SK-N-DZ (cell line): ENCODE results near the gene PCNX2.

Experiments
- DNase-seq: peaks from one replicate; pipeline ENCODE4 v3.0.0-alpha.2; 2015; ENCODE audit warnings: low spot score

The PCNX2 gene

GRCh38 chr1:232962761-232963745 lies 332.5 kb downstream of the PCNX2 start:
- no peak for DNase-seq

- DNase-seq = no peak
Measured at GRCh38 chr1:232958067-232958466, 337.5 kb downstream of the PCNX2 start.

- no peak for DNase-seq
Measured at GRCh38 chr1:232956081-232956480, 339.4 kb downstream of the PCNX2 start.

- DNase-seq = no peak
Measured at GRCh38 chr1:232954594-232955365, 340.7 kb downstream of the PCNX2 start.

- DNase-seq = peak; percentile 82
Measured at GRCh38 chr1:232952514-232953499, 342.7 kb downstream of the PCNX2 start.

- DNase-seq = no peak
Measured at GRCh38 chr1:232951605-232952004, 343.9 kb downstream of the PCNX2 start.

- DNase-seq = peak; percentile 26
Measured at GRCh38 chr1:232951180-232951579, 344.3 kb downstream of the PCNX2 start.

GRCh38 chr1:232950197-232951176 lies 345.0 kb downstream of the PCNX2 start, which contains the start of gene NTPCR:
NTPCR (plus strand) TSS chr1:232950611; CDS start chr1:232950711, 100 bp downstream.
- DNase-seq = peak; percentile 91

GRCh38 chr1:232949636-232950196 lies 345.8 kb downstream of the PCNX2 start:
- DNase-seq = no peak

GRCh38 chr1:232944347-232944746 lies 351.2 kb downstream of the PCNX2 start:
- no peak for DNase-seq

- DNase-seq = no peak
Measured at GRCh38 chr1:232943679-232944252, 351.8 kb downstream of the PCNX2 start.

GRCh38 chr1:232942413-232943294 lies 352.9 kb downstream of the PCNX2 start:
- no peak for DNase-seq

GRCh38 chr1:232940262-232940661 lies 355.3 kb downstream of the PCNX2 start:
- no peak for DNase-seq

GRCh38 chr1:232939748-232940147 lies 355.8 kb downstream of the PCNX2 start:
- DNase-seq = no peak

- DNase-seq = no peak
Measured at GRCh38 chr1:232938926-232939325, 356.6 kb downstream of the PCNX2 start.

GRCh38 chr1:232937741-232938375 lies 357.7 kb downstream of the PCNX2 start:
- DNase-seq = no peak

- no peak for DNase-seq
Measured at GRCh38 chr1:232936941-232937340, 358.6 kb downstream of the PCNX2 start.
